Heart left ventricle (tissue), 16 donors: ENCODE measurements around the gene CSRP1. TPM values are rescaled to one million over a fixed set of nuclear protein-coding genes. Genes with fewer than 3 reads are reported as not detected.

Source experiments
- ATAC-seq, 4 donors: fragments of 200-7000 bp; cut with Tn5 transposase; one replicate each; pipeline ENCODE4 v1.9.1; 2020 to 2022; ENCODE audit warnings: moderate library complexity in 4 of 4, mild to moderate bottlenecking in 3 of 4, moderate number of reproducible peaks in 1 of 4
- DNase-seq, 5 donors: peaks; one replicate each; pipeline ENCODE4 v3.0.0-alpha.2; 2020
- H3K27ac ChIP-seq, 12 donors: fragments of 200-600 bp; sonication (generic) in 4 of 12; one replicate each; pipeline versions ENCODE4 v1.5.0 to v1.8.0; 2016 to 2022; ENCODE audit warnings: mild to moderate bottlenecking in 2 of 12
- H3K27me3 ChIP-seq, 9 donors: fragments of 200-600 bp; sonication (generic) in 2 of 9; one replicate each; pipeline versions ENCODE4 v1.5.1 to v1.8.0; 2016 to 2022; ENCODE audit warnings: mild to moderate bottlenecking in 3 of 9
- H3K36me3 ChIP-seq, 9 donors: fragments of 200-600 bp; sonication (generic) in 2 of 9; one replicate each; pipeline versions ENCODE4 v1.5.0 to v1.8.0; 2018 to 2022; ENCODE audit warnings: mild to moderate bottlenecking in 2 of 9
- H3K4me1 ChIP-seq, 12 donors: fragments of 200-600 bp; sonication (generic) in 4 of 12; one replicate each; pipeline versions ENCODE4 v1.5.0 to v1.8.0; 2016 to 2022; ENCODE audit warnings: mild to moderate bottlenecking in 3 of 12
- H3K4me3 ChIP-seq, 12 donors: fragments of 200-600 bp; sonication (generic) in 4 of 12; one replicate each; pipeline versions ENCODE4 v1.5.0 to v1.8.0; 2017 to 2022; ENCODE audit warnings: mild to moderate bottlenecking in 9 of 12, moderate library complexity in 4 of 12
- H3K9me3 ChIP-seq, 12 donors: fragments of 200-600 bp; sonication (generic) in 4 of 12; one replicate each; pipeline versions ENCODE4 v1.5.0 to v1.8.0; 2016 to 2022; ENCODE audit warnings: mild to moderate bottlenecking in 1 of 12
- CTCF ChIP-seq, 12 donors: fragments of 200-600 bp; sonication (generic) in 4 of 12; IDR thresholded peaks; one replicate each; pipeline versions ENCODE4 v1.5.0 to v1.8.0; 2018 to 2022; ENCODE audit warnings: antibody characterized with exemption in 12 of 12, mild to moderate bottlenecking in 5 of 12
- POLR2A ChIP-seq, 2 donors: fragments of 450-650 bp; IDR thresholded peaks; one replicate each; pipeline ENCODE4 v1.6.1; 2017; ENCODE audit warnings: antibody characterized with exemption in 2 of 2, mild to moderate bottlenecking in 2 of 2, moderate library complexity in 2 of 2
- WGBS, 4 donors: extraction: QIAGEN DNeasy Blood & Tissue Kit in 2 of 4; methylation state at CpG; one replicate each; pipeline versions ENCODE4 v1.1.5 to v1.1.7; 2013 to 2018; 5-methylcytosine and 5-hydroxymethylcytosine counted together
- intact Hi-C, 10 donors: fragments of 100-400 bp; cut with DNase I; formaldehyde crosslinking; loops; one replicate each; pipeline versions ENCODE4 v1.11.1 to v1.14.2; 2022
- polyA plus RNA-seq, 2 donors: library from polyadenylated mRNA; stranded (reverse); fragments of 200-250 nt; gene quantifications; one replicate each; pipeline ENCODE4 v1.2.3, GENCODE V29; 2013
- total RNA-seq, 9 donors: library from RNA; depleted of rRNA in 2 of 9; stranded (reverse); fragments of >200 nt in 2 of 9; fragmentation: NEBNext Ultra II Directional in 3 of 9; extraction: Animal tissue kit (Norgen Biotek cat#: 25700) in 3 of 9; gene quantifications; one replicate each; pipeline versions ENCODE4 v1.1.0 to v1.2.4, GENCODE V29; 2016 to 2023
- donor health status: ischemic (EF 13 %, LVEDD 7.1; RV severe dilation, severe dysfunction).
- donor health status: healthy with polysubstance abuse.
- donor health status: DM: no; HTN: yes; CAD: no.
- donor health status: DM: no; HTN: no; CAD: no.
- donor health status: ischemic (EF 25% LVEDD 6.9; RV normal size, moderate dysfunction).
- donor health status: ischemic (EF 25% LVEDD 5.7; RV mildly dilated, moderate dysfunction).
- donor health status: healthy.
- donor health status: DM: yes; HTN: yes; CAD: no.
- donor health status: ischemic (EF 35%, LVEDD 5.7; RV mildly dilated, moderate dysfunction).
- donor health status: nonischemic (EF 11% LVEDD 7.7; RV severe dilation, severe dysfunction).
- donor health status: DM: yes; HTN: yes; CAD: no.
- donor health status: PGD.
- donor health status: ischemic (EF 29% LVEDD 5.4; RV normal size, mild dysfunction).
- donor health status: nonischemic (EF 23%, LVEDD 6.1; RV moderate dilation, normal function).

The CSRP1 gene
- total and polyA plus RNA-seq, 11 donors, result 35.8 to 325 (median 78.6) TPM

DNA sequence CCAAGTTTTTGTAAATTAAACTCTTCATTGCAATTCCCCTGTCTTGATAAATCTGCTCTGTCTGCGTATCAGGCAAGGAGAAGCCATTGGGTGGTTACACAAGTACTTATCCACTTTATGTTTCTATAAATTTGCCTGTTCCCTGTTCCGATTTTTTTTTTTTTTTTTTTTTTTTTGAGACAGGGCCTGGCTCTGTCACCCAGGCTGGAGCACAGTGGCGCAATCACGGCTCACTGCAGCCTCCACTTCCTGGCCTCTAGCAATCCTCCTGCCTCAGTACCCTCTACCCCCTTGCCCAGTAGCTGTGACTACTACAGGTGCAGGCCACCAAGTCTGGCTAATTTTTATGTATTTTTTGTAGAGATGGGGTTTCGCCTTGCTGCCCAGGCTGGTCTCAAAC, 11.1 kb upstream of the CSRP1 start:
- Histone ChIP-seq H3K9me3 (peaks cover 0 to under 1% (median 0%) of the 10 kb centered on the region in 12 donors), H3K36me3 (no peaks in the 10 kb centered on the region), H3K4me1 (peaks cover 0 to 8% (median 2%) of the 10 kb centered on the region in 12 donors), H3K27ac (no peak overlapping the region), H3K27me3 (no peaks in the 10 kb centered on the region), H3K4me3 (no peak overlapping the region)
- TF ChIP-seq POLR2A (IDR thresholded peaks at IDR 0.05) (no peak), CTCF (IDR thresholded peaks at IDR 0.05) (no peak)
- 90 to 94% (median 93%) methylated on average over 5 of the region's 5 CpGs for WGBS, 4 donors
- ATAC-seq, result no peak
- intact Hi-C loops, result loop anchor here in 2 of 10 donors (5.0 to 10.0 kb wide), 2 partner anchors 261 to 263 kb away; no protein-coding TSS in a partner anchor
- no peak for DNase-seq

DNA sequence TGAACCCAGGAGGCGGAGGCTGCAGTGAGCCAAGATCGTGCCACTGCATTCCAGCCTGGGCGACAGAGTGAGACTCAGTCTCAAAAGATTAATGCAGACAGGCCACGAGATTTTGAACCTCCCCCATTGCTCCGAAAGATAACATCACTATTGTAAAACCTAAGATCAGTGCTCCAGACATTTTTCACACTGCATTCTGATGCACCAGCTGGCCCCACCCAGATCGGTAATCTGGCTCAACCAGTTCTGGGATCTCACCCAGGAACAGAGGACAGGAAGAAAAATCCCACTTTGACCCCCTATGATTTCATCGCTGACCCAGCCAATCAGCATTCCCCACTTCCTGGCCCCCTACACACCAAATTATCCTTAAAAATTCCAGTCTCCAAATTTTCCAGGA, 10.7 kb upstream of the CSRP1 start:
- Histone ChIP-seq H3K4me3 (no peak overlapping the region), H3K27ac (no peak overlapping the region), H3K4me1 (peaks cover 2 to 12% (median 6%) of the 10 kb centered on the region in 12 donors), H3K27me3 (no peaks in the 10 kb centered on the region), H3K36me3 (no peaks in the 10 kb centered on the region), H3K9me3 (no peaks in the 10 kb centered on the region)
- TF ChIP-seq CTCF (IDR thresholded peaks at IDR 0.05) (no peak), POLR2A (IDR thresholded peaks at IDR 0.05) (no peak)
- DNase-seq (no peak), ATAC-seq (no peak)
- intact Hi-C loops, result loop anchor here in 2 of 10 donors (5.0 to 10.0 kb wide), 2 partner anchors 260 to 263 kb away; no protein-coding TSS in a partner anchor
- 80 to 87% (median 83%) methylated on average over 7 of the region's 7 CpGs for WGBS, 4 donors

GRCh38 chr1:201516511-201517127, 9.7 kb upstream of the CSRP1 start:
- H3K9me3 ChIP-seq, result no peaks in the 10 kb centered on the region
- intact Hi-C loops, result loop anchor here in 2 of 10 donors (5.0 to 10.0 kb wide), 2 partner anchors 259 to 262 kb away; no protein-coding TSS in a partner anchor

More at GRCh38 chr1:201516511-201517127, 9.7 kb upstream of the CSRP1 start:
- ATAC-seq (no peak), DNase-seq (no peak)
- no peak for TF ChIP-seq POLR2A (IDR thresholded peaks at IDR 0.05)
- TF ChIP-seq CTCF (IDR thresholded peaks at IDR 0.05), result no peak
- no peak overlapping the region for H3K4me3 ChIP-seq
- 68 to 99% (median 96%) methylated on average over 2 of the region's 2 CpGs for WGBS, 4 donors
- H3K4me1 ChIP-seq, result peaks cover 4 to 22% (median 15%) of the 10 kb centered on the region in 12 donors
- no peak overlapping the region for H3K27ac ChIP-seq
- no peaks in the 10 kb centered on the region for H3K27me3 ChIP-seq
- H3K36me3 ChIP-seq, result no peaks in the 10 kb centered on the region
